HFF-Myc (cell line): Measurements from ENCODE around the gene AGAP1.

Experiments
- DNase-seq: peaks from one replicate; pipeline ENCODE4 v3.0.0-alpha.2; 2011; ENCODE audit warnings: low read depth; ENCODE audit errors: extremely low read depth
- H3K4me3 ChIP-seq: replicated peaks from 2 replicates; pipeline ENCODE4 v1.5.1; 2011; ENCODE audit warnings: low read depth, mild to moderate bottlenecking, control low read depth, low read length
- TF ChIP-seq, protein P1 (sequence below): IDR thresholded peaks from 2 replicates; pipeline ENCODE4 v1.5.1; 2012; ENCODE audit warnings: mild to moderate bottlenecking, low read depth, low read length, control low read depth; ENCODE audit errors: missing control alignments

AGAP1 gene

DNA sequence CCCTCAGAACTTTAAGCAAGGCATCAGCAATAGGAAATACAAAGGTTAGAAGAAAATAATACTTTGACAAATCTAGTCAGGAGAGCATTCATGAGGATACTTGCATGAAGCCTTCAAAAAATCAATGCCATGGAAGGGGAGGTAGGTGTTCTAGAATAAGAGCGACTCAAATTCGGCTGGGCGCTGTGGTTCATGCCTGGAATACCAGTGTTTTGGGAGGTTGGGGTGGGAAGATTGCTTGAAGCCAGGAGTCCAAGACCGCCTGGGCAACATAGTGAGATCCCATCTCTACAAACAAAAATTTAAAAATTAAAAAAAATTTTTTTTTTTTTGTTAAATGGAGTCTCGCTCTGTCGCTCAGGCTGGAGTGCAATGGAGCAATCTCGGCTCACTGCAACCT, 652.6 kb downstream of the AGAP1 start:
- TF ChIP-seq, protein P1, sequence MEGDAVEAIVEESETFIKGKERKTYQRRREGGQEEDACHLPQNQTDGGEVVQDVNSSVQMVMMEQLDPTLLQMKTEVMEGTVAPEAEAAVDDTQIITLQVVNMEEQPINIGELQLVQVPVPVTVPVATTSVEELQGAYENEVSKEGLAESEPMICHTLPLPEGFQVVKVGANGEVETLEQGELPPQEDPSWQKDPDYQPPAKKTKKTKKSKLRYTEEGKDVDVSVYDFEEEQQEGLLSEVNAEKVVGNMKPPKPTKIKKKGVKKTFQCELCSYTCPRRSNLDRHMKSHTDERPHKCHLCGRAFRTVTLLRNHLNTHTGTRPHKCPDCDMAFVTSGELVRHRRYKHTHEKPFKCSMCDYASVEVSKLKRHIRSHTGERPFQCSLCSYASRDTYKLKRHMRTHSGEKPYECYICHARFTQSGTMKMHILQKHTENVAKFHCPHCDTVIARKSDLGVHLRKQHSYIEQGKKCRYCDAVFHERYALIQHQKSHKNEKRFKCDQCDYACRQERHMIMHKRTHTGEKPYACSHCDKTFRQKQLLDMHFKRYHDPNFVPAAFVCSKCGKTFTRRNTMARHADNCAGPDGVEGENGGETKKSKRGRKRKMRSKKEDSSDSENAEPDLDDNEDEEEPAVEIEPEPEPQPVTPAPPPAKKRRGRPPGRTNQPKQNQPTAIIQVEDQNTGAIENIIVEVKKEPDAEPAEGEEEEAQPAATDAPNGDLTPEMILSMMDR, result no peak
- H3K4me3 ChIP-seq, result no peak overlapping the region
- DNase-seq, result no peak

DNA sequence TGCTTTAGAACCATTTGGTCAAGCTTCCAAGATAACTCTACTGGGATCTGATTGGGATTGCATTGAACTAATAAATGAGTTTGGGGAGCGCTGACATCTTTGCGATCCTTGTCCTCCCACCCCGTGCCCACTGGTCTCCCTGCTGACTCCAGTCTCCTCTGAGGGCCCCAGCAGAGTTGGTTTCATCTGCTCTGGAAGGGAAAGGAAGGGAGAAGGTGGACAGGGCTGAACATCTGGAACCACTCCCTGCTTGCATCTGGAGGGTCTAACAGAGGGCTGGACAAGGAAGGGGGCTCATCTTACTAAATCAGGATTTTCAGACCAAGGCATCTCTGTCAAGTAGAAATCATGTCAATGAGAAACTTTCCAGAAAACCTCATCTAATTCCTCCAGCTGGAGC, 661.6 kb downstream of the AGAP1 start:
- TF ChIP-seq, protein P1, result no peak
- H3K4me3 ChIP-seq, result no peak overlapping the region
- DNase-seq, result no peak

DNA sequence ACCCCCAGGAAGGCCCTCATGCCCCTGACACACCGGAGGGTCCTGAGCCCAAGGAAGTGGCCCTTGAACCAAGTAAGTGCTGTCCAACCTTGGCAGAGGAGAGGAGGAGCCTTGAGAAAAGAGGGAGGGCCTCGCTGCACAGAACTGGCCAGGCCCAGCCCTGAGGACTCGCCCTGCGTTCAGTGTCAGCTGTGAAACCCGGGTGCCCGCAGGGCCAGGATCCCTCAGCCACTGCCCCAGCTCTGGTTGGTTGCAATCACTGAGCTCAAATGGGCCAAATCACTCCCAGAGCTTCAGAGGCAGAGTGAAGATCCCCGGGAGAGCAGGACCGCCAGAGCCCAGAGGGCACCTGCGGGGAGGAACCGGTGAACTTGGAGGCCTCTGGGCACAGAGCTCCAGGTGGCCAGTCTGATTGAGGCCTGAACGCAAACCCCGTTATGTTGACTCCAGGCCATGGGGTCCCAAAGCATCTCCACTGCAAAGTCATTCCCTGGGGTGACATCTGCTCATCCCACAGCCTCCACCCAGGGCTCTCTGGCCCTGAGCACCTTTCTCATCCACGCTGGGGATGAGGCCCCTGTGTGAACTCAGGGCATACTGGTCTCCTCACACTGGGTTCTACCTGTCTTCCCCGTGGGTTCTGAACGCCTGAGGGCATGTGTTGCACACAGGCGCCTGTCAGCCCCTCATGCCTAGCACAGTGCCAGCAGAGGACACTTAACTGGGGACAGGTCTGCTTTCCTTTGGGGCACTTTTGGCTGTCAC, 662.4 kb downstream of the AGAP1 start:
- TF ChIP-seq, protein P1, result no peak
- no peak overlapping the region for H3K4me3 ChIP-seq
- no peak for DNase-seq

DNA sequence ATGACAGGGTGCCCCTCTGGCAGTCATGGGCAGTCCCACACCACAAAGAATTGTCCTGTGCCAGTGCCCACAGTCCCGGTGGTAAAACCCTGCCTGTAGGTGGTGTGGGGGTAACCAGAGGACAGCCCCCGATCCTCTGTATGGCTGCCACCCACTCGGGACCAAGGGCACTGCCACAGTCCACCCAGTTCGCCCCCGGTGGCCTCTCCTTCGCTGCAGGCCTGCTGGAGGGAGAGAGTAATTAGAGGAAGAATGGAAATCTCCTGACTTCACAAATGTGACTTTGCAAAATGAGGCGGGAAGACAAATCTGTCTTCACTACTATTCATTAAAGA, 663.0 kb downstream of the AGAP1 start:
- H3K4me3 ChIP-seq, result no peak overlapping the region
- TF ChIP-seq, protein P1, result no peak
- no peak for DNase-seq

DNA sequence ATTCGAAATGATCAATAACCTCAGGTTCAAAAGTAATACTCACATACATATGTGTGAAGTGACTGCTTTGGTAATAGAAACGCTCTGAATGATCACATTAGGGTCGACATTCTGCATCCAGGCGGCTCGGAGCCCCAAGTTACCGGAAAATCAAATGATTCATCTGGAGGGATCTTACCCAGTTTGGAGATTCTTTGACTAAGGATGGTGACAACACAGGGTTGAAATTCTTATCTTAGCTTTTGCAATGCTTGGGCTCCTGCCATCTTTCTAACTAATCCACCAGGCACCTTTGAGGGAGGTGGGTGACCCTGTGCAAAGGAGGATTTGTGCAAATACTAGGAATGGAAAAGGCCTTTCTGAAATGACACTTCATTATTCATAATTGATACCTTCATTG, 663.5 kb downstream of the AGAP1 start:
- no peak overlapping the region for H3K4me3 ChIP-seq
- no peak for DNase-seq
- TF ChIP-seq, protein P1, result no peak

DNA sequence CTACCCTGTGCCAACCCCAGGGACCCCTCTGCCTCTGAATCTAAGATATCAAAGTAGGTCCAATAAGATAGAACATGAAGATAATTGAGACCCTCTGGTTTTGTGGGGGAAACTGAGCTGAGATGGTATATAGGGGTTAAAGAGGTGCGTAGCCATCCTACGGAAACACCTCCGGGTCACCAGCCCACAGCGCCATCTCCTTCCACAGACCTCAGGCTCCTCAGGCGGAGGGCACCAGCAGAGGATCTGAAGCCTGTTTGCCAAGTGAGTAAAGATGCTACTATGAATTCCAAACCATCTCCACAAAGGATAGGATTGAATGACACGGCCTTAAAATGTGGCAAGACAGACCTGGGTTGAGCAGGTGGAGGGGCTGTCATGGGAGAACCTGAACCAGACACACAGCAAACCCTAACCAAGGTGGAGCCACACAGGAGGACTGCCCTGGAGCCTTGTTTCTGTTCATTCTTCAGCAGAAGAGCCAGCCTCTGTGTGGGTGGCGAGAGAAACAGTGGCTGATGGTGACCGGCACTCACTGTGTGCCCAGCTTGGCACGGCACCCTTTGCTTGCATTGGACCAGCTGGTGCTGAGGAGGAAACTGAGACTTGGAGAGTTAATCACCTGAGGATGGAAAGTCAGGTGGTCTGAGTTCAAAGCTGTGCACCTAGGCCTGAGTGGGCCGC, 664.1 kb downstream of the AGAP1 start:
- DNase-seq, result no peak
- H3K4me3 ChIP-seq, result no peak overlapping the region
- TF ChIP-seq, protein P1, result no peak
